Esophagus (tissue), 2 donors: ENCODE results near the gene HARBI1. TPM values are rescaled to one million over a fixed set of nuclear protein-coding genes. Genes with fewer than 3 reads are reported as not detected.

Experiments
- H3K27ac ChIP-seq, 2 donors: one replicate each; pipeline ENCODE4 v1.5.1; 2013; ENCODE audit warnings: low read depth in 2 of 2, mild to moderate bottlenecking in 2 of 2, inconsistent platforms in 1 of 2, low read length in 1 of 2, moderate library complexity in 1 of 2
- H3K27me3 ChIP-seq, 2 donors: one replicate each; pipeline ENCODE4 v1.6.1; 2013; ENCODE audit warnings: low read length in 2 of 2, control low read depth in 1 of 2, mild to moderate bottlenecking in 1 of 2; ENCODE audit not compliant: insufficient read depth in 2 of 2, control insufficient read depth in 1 of 2
- H3K36me3 ChIP-seq, 2 donors: one replicate each; pipeline ENCODE4 v1.6.1; 2013; ENCODE audit warnings: low read length in 1 of 2; ENCODE audit not compliant: control insufficient read depth in 2 of 2, insufficient read depth in 2 of 2
- H3K4me1 ChIP-seq, 2 donors: one replicate each; pipeline ENCODE4 v1.6.1; 2013; ENCODE audit warnings: low read length in 1 of 2; ENCODE audit not compliant: control insufficient read depth in 2 of 2, insufficient read depth in 2 of 2
- H3K4me3 ChIP-seq, 2 donors: one replicate each; pipeline ENCODE4 v1.5.1; 2013; ENCODE audit warnings: low read length in 2 of 2, mild to moderate bottlenecking in 2 of 2, low read depth in 1 of 2, moderate library complexity in 1 of 2
- H3K9me3 ChIP-seq, 2 donors: one replicate each; pipeline ENCODE4 v1.6.1; 2013; ENCODE audit warnings: mild to moderate bottlenecking in 2 of 2, low read depth in 1 of 2, low read length in 1 of 2, moderate library complexity in 1 of 2; ENCODE audit not compliant: control insufficient read depth in 2 of 2, insufficient read depth in 1 of 2
- WGBS, 2 donors: extraction: QIAGEN DNeasy Blood & Tissue Kit; methylation state at CpG; one replicate each; pipeline ENCODE4 v1.1.7; 2013; 5-methylcytosine and 5-hydroxymethylcytosine counted together
- polyA plus RNA-seq, 2 donors: library from polyadenylated mRNA; stranded (reverse); fragments of 200-250 nt; gene quantifications; one replicate each; pipeline ENCODE4 v1.2.3, GENCODE V29; 2013
- donor health status: healthy with polysubstance abuse.
- donor health status: Bipolar disorder and iron deficiency.

Gene HARBI1
- polyA plus RNA-seq, 2 donors: 1.7 to 2.8 TPM

DNA sequence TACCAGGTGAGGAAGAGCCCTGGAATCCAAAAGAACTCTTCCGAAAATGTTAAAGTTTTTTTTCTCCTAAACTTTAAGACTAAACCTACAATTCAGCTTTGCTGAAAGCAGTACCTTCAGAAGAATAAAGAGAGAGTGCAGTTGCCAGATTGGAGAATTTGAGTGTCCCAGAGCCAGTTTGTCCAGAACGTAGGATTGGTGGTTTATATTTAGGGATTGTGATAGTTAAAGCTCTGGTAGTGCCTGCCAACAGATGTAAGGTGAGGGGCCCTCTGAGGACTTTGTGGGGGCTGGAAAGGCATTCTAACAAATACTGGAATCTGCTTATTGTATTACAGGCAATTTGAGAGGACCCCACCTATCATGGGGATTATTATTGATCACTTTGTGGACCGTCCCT, 40.2 kb upstream of the HARBI1 start:
- Histone ChIP-seq H3K36me3 (peaks cover 3 to 16% of the 10 kb centered on the region in 2 donors), H3K9me3 (no peaks in the 10 kb centered on the region), H3K27me3 (no peaks in the 10 kb centered on the region), H3K27ac (no peak overlapping the region), H3K4me3 (no peak overlapping the region), H3K4me1 (no peaks in the 10 kb centered on the region)
- 88 to 89% methylated on average over 3 of the region's 3 CpGs for WGBS, 2 donors

DNA sequence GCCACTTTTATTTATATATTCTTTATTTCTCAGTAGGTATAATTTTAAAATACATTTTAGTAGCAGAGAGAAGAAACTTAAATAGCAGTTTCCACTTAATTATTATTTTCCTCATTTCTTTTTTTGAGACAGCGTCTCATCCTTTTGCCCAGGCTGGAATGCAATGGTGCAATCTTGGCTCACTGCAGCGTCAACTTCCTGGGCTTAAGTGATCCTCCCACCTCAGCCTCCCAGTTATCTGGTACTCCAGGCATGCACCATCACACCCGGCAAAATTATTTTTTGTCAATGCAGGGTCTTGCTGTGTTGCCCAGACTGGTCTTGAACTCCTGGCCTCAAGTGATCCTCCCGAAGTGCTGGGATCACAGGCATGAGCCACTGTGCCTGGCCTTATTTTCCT, 38.6 kb upstream of the HARBI1 start:
- Histone ChIP-seq H3K9me3 (no peaks in the 10 kb centered on the region), H3K4me3 (no peak overlapping the region), H3K4me1 (no peaks in the 10 kb centered on the region), H3K36me3 (peaks cover 11 to 16% of the 10 kb centered on the region in 2 donors), H3K27ac (no peak overlapping the region), H3K27me3 (no peaks in the 10 kb centered on the region)
- WGBS, 2 donors: 93 to 94% methylated on average over 4 of the region's 4 CpGs

DNA sequence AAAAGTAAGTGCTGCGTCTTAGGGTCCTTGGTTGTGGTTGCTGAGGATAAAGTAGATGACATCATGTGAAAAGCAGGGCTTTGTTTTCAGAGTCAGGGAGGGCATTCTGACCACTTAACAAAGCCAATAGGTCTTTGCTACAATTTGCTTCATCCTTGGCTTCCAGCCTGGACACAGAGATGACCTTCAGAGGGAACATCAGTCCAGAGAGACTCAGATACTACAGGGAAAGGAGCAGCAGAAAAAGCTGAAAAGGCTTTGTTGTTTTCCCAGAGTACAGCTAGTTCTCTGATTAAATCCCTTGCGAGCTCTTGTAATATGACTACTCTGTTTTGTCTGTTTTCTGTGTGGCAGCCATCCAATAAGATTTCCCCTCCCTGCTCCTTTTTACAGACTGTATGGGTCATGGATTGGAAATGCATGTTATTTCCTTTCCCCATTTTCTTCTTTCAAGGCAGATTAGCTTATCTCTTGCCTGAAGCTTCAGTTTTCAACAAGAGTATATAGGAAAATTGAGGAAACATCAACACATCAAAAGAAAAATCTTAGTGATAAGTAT, 32.2 kb upstream of the HARBI1 start:
- Histone ChIP-seq H3K27me3 (no peaks in the 10 kb centered on the region), H3K4me3 (no peak overlapping the region), H3K4me1 (no peaks in the 10 kb centered on the region), H3K36me3 (peaks cover 10 to 14% of the 10 kb centered on the region in 2 donors), H3K9me3 (no peaks in the 10 kb centered on the region), H3K27ac (no peak overlapping the region)
- 62 to 69% methylated on average over 2 of the region's 2 CpGs for WGBS, 2 donors

DNA sequence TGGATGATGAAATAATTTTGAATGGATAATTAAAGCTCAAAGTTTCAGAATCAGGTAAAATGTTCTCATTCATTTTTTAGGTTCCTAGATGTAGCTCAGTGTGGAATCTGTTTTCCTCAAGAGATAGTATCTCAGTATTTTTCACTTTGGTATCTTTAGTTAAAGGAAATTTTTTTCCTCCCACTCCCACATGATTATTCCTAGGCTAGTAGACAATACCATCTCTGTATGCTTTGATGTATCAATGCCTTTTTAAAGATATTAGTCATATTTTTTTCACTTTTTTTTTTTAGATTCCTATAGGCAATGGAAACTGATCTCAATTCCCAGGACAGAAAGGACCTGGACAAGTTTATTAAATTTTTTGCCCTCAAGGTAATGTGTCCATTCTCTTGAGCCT, 27.0 kb upstream of the HARBI1 start:
- peaks cover 0 to 7% of the 10 kb centered on the region in 2 donors for H3K36me3 ChIP-seq
- no peak overlapping the region for H3K27ac ChIP-seq
- no peaks in the 10 kb centered on the region for H3K27me3 ChIP-seq
- H3K4me3 ChIP-seq: no peak overlapping the region
- H3K4me1 ChIP-seq: no peaks in the 10 kb centered on the region
- peaks cover 0 to 2% of the 10 kb centered on the region in 2 donors for H3K9me3 ChIP-seq

DNA sequence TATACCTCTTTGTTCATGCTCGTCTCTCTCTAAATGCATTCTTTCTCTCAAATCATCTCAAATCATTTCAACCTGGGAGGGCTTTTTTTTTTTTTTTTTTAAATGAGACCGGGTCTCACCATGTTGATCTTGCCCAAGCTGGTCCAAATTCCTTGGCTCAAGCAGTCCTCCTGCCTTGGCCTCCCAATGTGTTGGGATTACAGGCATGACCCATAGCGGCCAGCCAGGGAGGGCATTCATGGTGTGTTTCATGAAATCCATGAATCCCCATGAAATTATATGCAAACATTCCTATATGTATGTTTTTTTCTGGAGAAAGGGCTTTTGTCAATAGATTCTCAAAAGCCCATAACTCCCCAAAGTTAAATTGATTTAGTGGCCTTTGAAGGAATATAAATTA, 26.5 kb upstream of the HARBI1 start:
- Histone ChIP-seq H3K36me3 (peaks cover 0 to 7% of the 10 kb centered on the region in 2 donors), H3K27ac (no peak overlapping the region)
- whole genome bisulfite sequencing, 2 donors: 92 to 97% methylated on average over 3 of the region's 3 CpGs

DNA sequence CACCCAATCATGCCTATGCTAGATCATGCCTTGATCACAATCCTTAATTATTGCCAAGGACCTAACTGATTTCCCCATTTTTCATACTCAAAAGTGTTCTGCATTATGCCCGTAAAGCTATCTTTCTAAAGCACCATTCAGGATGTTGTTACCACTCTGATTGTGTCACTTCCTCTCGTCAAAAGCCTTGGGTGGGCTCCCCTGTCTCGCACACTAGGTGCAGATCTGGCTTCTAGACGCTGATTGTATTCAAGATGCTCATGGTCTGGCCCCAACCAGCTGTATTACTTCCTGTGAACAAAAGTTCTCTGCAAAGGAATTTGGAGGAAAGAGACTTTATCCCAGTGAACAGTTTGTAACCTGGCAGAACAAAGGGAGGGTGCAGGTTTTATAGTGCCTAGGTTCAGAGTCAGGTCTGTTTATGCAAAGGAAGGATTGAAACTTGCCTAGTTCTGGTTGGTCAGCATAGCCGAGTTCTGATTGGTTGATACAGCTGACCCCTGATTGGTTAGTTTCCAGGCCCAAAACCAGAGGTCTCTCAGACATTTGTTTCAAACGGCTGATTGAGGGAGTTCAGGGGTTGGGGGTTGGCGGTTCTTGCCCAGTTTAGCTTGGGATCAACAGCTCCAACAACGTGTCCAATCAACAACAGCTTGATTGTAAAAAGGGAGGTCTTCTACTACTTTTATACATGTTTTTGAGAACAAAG, 25.8 kb upstream of the HARBI1 start:
- Histone ChIP-seq H3K36me3 (peaks cover 0 to 7% of the 10 kb centered on the region in 2 donors), H3K4me1 (no peaks in the 10 kb centered on the region), H3K27ac (no peak overlapping the region), H3K9me3 (peaks cover 0 to 2% of the 10 kb centered on the region in 2 donors), H3K27me3 (no peaks in the 10 kb centered on the region), H3K4me3 (no peak overlapping the region)
- 93 to 96% methylated on average over 8 of the region's 8 CpGs for WGBS, 2 donors

More for the DNA sequence above, 26.5 kb upstream of the HARBI1 start:
- Histone ChIP-seq H3K4me3 (no peak overlapping the region), H3K4me1 (no peaks in the 10 kb centered on the region), H3K27me3 (no peaks in the 10 kb centered on the region), H3K9me3 (peaks cover 0 to 2% of the 10 kb centered on the region in 2 donors)

DNA sequence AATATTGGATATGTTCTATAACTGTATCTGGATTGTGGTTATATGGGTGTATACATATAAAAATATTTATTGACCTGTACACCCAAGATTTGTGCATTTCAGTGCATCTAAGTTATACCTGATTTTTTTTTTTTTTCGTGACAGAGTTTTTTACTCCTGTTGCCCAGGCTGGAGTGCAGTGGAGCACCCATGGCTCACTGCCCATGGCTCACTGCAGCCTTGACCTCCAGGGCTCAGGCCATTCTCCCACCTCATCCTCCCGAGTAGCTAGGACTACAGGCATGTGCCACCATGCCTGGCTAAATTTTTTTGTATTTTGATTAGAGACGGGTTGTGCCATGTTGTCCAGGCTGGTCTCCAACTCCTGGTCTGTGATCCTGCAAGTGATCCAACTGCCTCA, 24.6 kb upstream of the HARBI1 start:
- no peaks in the 10 kb centered on the region for H3K27me3 ChIP-seq
- peaks cover 0 to 3% of the 10 kb centered on the region in 2 donors for H3K36me3 ChIP-seq
- H3K9me3 ChIP-seq: peaks cover 0 to 2% of the 10 kb centered on the region in 2 donors
- H3K4me3 ChIP-seq: no peak overlapping the region
- H3K4me1 ChIP-seq: no peaks in the 10 kb centered on the region
- 82 to 84% methylated on average over 3 of the region's 3 CpGs for WGBS, 2 donors
- H3K27ac ChIP-seq: no peak overlapping the region

DNA sequence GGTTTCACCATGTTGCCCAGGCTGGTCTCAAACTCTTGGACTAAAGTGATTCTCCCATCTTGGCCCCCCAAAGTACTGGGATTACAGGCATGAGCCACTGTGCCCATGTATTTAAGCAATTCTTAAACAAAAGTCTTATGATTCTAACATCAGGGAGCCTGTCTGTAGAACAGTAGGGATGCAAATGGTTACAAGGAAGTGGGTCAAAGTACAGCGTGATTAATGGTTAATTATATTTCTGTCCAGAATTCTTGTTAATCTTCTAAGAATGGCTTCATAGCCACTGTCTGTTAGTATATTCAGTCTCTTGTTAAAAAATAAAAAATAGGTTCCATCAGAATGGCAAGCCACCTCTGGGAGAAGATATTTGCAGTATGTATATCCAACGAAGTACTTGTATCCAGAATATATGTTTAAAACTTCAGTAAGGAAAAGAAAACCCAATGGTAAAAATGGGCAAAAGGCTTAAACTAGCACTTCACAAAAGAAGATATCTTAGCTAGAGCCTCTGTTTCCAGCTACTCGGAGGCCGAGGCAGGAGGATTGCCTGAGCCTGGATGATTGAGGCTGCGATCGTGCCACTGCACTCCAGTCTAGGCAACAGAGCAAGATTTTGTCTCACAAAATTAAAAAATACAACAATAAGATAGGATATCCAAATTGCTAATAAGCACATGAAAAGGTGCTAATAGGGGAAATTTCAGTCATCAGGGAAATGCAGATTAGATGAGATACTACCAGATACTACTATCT, 23.2 kb upstream of the HARBI1 start:
- no peak overlapping the region for H3K4me3 ChIP-seq
- no peaks in the 10 kb centered on the region for H3K4me1 ChIP-seq
- H3K27me3 ChIP-seq: no peaks in the 10 kb centered on the region
- no peaks in the 10 kb centered on the region for H3K36me3 ChIP-seq
- no peak overlapping the region for H3K27ac ChIP-seq
- WGBS, 2 donors: 89 to 97% methylated on average over 6 of the region's 6 CpGs
- peaks cover 0 to 2% of the 10 kb centered on the region in 2 donors for H3K9me3 ChIP-seq

DNA sequence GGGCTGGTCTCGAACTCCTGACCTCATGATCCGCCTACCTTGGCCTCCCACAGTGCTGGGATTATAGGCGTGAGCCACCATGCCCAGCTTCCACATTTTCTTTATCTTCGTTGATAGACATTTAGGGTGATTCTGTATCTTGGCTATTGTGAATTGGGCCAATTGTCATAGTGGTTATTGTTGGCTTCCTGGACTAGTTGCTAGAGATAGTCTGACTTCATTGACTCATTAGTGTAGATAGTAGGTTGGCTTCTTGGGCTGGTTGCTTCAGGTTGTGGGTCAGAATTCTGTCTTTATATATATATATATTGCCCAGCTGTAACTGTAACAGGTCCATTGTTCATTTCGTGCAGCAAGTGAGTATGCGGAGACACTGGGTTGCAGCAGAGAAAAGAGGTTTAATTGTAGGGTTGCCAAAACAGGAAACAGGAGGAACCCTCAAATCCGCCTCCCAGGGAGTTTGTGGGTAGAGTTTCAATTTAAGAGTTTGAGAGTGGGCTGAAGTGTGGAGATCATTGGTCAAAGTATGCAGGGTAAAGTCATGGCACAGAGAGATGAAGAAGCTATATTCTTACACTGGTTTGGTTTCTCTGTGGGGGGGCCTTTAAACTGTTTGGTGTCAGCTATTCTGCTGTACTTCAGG, 22.3 kb upstream of the HARBI1 start:
- H3K27ac ChIP-seq: no peak overlapping the region
- no peaks in the 10 kb centered on the region for H3K27me3 ChIP-seq
- H3K4me3 ChIP-seq: no peak overlapping the region
- peaks cover 0 to 2% of the 10 kb centered on the region in 2 donors for H3K9me3 ChIP-seq
- no peaks in the 10 kb centered on the region for H3K4me1 ChIP-seq
- no peaks in the 10 kb centered on the region for H3K36me3 ChIP-seq
- 96 to 97% methylated on average over 7 of the region's 7 CpGs for WGBS, 2 donors
